Nephron (organoid): ENCODE results near the gene CELF1.

ENCODE experiments used
- H3K27ac Mint-ChIP-seq, 3 experiments: 2 replicates each; pipeline ENCODE4 v1.8.0; 2020; ENCODE audit warnings: mixed read lengths in 3 of 3, mild to moderate bottlenecking in 2 of 3, moderate library complexity in 1 of 3
- H3K27me3 Mint-ChIP-seq: 2 replicates; pipeline ENCODE4 v1.8.0; 2021; ENCODE audit warnings: low read depth, mild to moderate bottlenecking, moderate library complexity, mixed read lengths
- H3K36me3 Mint-ChIP-seq: 2 replicates; pipeline ENCODE4 v1.8.0; 2020; ENCODE audit warnings: low read depth, mixed read lengths
- H3K4me1 Mint-ChIP-seq: 2 replicates; pipeline ENCODE4 v1.8.0; 2020; ENCODE audit warnings: mixed read lengths
- H3K4me3 Mint-ChIP-seq, 3 experiments: 2 replicates each; pipeline ENCODE4 v1.8.0; 2020; ENCODE audit warnings: mild to moderate bottlenecking in 3 of 3, mixed read lengths in 3 of 3, moderate library complexity in 2 of 3
- H3K9me3 Mint-ChIP-seq: 2 replicates; pipeline ENCODE4 v1.8.0; 2020; ENCODE audit warnings: mixed read lengths
- TF ChIP-seq, protein P1 (sequence below), 3 experiments: fragments of 200-600 bp; sonication (generic); IDR thresholded peaks; one replicate each; pipeline ENCODE4 v1.5.0; 2021; ENCODE audit warnings: antibody characterized with exemption in 3 of 3; ENCODE audit not compliant: unreplicated experiment in 3 of 3

The CELF1 gene

GRCh38 chr11:47425611-47426010 is 127.3 kb downstream of the CELF1 start:
- no peaks in the 10 kb centered on the region for H3K9me3 Mint-ChIP-seq
- TF ChIP-seq, protein P1, sequence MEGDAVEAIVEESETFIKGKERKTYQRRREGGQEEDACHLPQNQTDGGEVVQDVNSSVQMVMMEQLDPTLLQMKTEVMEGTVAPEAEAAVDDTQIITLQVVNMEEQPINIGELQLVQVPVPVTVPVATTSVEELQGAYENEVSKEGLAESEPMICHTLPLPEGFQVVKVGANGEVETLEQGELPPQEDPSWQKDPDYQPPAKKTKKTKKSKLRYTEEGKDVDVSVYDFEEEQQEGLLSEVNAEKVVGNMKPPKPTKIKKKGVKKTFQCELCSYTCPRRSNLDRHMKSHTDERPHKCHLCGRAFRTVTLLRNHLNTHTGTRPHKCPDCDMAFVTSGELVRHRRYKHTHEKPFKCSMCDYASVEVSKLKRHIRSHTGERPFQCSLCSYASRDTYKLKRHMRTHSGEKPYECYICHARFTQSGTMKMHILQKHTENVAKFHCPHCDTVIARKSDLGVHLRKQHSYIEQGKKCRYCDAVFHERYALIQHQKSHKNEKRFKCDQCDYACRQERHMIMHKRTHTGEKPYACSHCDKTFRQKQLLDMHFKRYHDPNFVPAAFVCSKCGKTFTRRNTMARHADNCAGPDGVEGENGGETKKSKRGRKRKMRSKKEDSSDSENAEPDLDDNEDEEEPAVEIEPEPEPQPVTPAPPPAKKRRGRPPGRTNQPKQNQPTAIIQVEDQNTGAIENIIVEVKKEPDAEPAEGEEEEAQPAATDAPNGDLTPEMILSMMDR (IDR thresholded peaks at IDR 0.05; ENCODE audit: unreplicated experiment in 3 of 3): no peak
- H3K36me3 Mint-ChIP-seq: peaks cover 43% of the 10 kb centered on the region
- H3K4me1 Mint-ChIP-seq: peaks cover 17% of the 10 kb centered on the region
- H3K27ac Mint-ChIP-seq: peak overlapping the region; percentile 98 to 100 (median 99)
- peak overlapping the region; percentile 96 to 100 (median 96) for H3K4me3 Mint-ChIP-seq
- H3K27me3 Mint-ChIP-seq: no peaks in the 10 kb centered on the region

DNA sequence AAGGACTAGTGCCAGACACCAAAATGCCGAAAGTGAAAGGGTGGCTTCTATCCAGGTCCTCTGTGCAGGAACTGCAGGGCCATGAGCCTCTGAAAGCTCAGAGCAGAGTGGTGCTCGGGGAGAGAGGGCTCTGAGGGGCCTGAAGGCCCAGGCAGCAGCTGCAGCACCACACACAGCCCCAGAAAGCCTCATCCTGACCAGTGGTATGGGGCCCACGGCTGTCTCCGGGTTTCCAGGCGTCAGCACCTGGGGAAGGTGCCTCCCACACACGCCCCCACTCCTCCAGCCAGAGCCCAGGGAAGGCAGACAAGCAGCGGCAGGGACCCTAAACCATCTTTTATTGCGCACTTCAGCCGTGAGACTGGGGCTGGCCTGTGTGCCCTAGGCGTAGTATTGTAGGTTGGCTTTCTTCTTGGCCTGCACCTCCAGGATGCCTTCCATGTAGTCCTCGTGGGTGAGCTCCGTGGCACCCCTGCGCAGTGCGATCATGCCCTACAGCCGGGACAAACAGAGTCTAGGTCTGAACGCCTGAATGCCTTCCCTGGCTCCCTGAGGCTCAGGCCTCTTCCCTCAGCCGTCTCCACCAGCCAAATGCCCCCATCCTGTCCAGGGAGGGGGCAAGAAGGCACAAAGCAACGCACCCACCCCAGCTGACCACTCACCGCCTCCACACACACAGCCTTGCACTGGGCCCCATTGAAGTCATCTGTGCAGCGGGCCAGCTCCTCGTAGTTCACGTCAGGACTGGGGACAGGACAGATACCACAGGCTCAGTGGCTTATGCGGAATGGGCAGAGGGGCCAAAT is 134.3 kb downstream of the CELF1 start:
- no peak overlapping the region for H3K27ac Mint-ChIP-seq
- no peaks in the 10 kb centered on the region for H3K9me3 Mint-ChIP-seq
- H3K4me3 Mint-ChIP-seq: no peak overlapping the region
- TF ChIP-seq, protein P1 (IDR thresholded peaks at IDR 0.05; ENCODE audit: unreplicated experiment in 3 of 3): no peak
- H3K4me1 Mint-ChIP-seq: peaks cover 17% of the 10 kb centered on the region
- H3K36me3 Mint-ChIP-seq: peaks cover 46% of the 10 kb centered on the region
- no peaks in the 10 kb centered on the region for H3K27me3 Mint-ChIP-seq

DNA sequence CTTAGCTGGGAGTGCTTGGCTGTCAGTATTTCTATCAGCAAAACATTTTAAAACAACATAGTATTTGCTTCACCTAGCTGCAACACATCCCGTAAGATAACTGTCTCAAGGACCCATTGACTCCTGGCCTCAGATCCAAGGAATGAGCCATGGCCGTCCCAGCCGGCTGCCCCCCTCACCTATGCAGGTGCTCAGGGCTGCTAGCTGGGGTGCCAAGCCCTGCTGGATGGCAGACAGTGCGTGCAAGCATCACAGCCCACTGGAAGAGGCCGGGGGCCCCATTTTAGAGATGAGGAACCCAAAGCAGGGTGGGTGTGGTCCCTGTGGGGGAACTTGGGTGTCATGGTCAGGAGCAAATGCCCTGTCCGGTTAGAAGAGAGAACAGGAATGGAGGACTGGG is 135.2 kb downstream of the CELF1 start:
- H3K27me3 Mint-ChIP-seq: no peaks in the 10 kb centered on the region
- H3K27ac Mint-ChIP-seq: no peak overlapping the region
- peaks cover 41% of the 10 kb centered on the region for H3K36me3 Mint-ChIP-seq
- no peaks in the 10 kb centered on the region for H3K9me3 Mint-ChIP-seq
- peak overlapping the region in 1 of 3 experiments; percentile 23 for H3K4me3 Mint-ChIP-seq
- TF ChIP-seq, protein P1 (IDR thresholded peaks at IDR 0.05; ENCODE audit: unreplicated experiment in 3 of 3): no peak
- H3K4me1 Mint-ChIP-seq: peaks cover 20% of the 10 kb centered on the region

GRCh38 chr11:47415949-47416472 is 136.9 kb downstream of the CELF1 start:
- Mint-ChIP-seq H3K4me1 (peaks cover 20% of the 10 kb centered on the region), H3K36me3 (peaks cover 31% of the 10 kb centered on the region), H3K27me3 (no peaks in the 10 kb centered on the region), H3K27ac (peak overlapping the region in 2 of 3 experiments; percentile 83 to 86), H3K4me3 (no peak overlapping the region), H3K9me3 (no peaks in the 10 kb centered on the region)
- TF ChIP-seq, protein P1 (IDR thresholded peaks at IDR 0.05; ENCODE audit: unreplicated experiment in 3 of 3): no peak
